Prostate gland (tissue), 2 donors: ENCODE results near the gene SAMM50.

Experiments
- CTCF ChIP-seq, 4 experiments: fragments of 200-600 bp in 2 of 4; fragments of 450-650 bp in 2 of 4; sonication (generic) in 2 of 4; IDR thresholded peaks; 1 replicate in 3 of 4; 2 replicates in 1 of 4; pipeline ENCODE4 v1.5.1; 2016 to 2019; ENCODE audit warnings: antibody characterized with exemption in 4 of 4, mild to moderate bottlenecking in 2 of 4, moderate library complexity in 2 of 4
- POLR2A ChIP-seq: fragments of 450-650 bp; IDR thresholded peaks from one replicate; pipeline ENCODE4 v1.6.1; 2016; ENCODE audit warnings: antibody characterized with exemption, mild to moderate bottlenecking
- POLR2AphosphoS5 ChIP-seq: sonication (generic); formaldehyde crosslinking; IDR thresholded peaks from one replicate; pipeline ENCODE4 v1.6.1; 2017; ENCODE audit warnings: antibody characterized with exemption

DNA sequence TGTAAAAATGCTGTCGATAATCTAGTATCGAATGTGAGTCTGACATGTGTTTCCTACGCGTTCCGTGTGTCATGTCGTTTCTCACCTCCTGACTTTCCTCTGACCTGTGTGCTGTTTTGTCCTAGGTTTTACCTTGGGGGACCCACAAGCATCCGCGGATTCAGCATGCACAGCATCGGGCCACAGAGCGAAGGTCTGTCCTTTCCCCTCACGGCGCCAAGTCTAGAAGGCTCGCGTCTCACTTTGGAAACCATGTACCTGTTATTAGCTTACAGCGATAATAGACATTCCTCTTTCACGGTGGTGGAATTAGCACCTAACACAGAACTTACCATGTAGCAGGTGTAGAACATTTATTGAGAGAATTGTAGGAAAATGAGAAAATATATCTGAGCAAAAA, 28.6 kb downstream of the SAMM50 start:
- TF ChIP-seq CTCF (IDR thresholded peaks at IDR 0.05) = no peak
- TF ChIP-seq POLR2A = no peak
- TF ChIP-seq POLR2AphosphoS5 = no peak
